Measurements from ENCODE around the gene PIK3CD. TPM values are rescaled to one million over a fixed set of nuclear protein-coding genes. Genes with fewer than 3 reads are reported as not detected.

PIK3CD gene
- total and polyA plus RNA-seq, 2 of the 4 experiments (the other 2 are of a cell fraction): 5.0 to 12.1 TPM

DNA sequence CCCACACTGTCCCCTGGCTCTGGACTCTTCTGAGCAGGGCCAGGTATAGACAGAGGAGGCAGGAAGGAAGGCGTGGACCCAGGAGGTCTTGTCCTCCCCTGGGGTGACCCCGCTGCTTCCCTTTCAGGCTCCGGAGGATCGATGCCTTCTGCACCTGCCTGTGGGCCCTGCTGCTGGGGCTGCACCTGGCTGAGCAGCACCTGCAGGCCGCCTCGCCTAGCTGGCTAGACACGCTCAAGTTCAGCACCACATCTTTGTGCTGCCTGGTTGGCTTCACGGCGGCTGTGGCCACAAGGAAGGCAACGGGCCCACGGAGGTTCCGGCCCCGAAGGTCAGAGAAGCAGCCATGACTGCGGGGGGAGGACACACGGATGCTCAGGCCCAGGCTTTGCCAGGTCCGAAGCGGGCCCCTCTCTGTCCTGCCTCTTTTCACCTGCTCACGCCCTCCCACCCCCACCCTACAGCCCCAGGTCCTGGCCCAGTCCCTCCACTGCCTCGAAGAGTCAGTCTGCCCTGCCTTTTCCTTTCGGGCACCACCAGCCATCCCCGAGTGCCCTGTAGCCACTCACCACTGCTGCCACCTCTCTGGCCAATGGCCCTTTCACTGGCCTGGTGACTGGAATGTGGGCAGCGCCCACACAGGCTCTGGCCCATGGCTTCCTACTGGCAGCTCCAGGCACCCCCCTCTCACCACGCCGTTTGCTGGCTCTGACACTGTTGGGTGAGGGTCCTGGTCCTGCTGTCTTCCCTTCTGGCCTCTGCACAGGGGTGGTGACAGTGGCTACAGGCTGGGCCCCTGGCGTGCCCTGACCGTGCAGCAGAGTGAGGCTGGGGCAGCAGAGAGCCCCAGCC is 49.4 kb upstream of the PIK3CD start (continued):
- TF ChIP-seq, protein P1, sequence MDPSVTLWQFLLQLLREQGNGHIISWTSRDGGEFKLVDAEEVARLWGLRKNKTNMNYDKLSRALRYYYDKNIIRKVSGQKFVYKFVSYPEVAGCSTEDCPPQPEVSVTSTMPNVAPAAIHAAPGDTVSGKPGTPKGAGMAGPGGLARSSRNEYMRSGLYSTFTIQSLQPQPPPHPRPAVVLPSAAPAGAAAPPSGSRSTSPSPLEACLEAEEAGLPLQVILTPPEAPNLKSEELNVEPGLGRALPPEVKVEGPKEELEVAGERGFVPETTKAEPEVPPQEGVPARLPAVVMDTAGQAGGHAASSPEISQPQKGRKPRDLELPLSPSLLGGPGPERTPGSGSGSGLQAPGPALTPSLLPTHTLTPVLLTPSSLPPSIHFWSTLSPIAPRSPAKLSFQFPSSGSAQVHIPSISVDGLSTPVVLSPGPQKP (IDR thresholded peaks at IDR 0.05; ENCODE audit: borderline replicate concordance, low read depth, low read length): no peak

DNA sequence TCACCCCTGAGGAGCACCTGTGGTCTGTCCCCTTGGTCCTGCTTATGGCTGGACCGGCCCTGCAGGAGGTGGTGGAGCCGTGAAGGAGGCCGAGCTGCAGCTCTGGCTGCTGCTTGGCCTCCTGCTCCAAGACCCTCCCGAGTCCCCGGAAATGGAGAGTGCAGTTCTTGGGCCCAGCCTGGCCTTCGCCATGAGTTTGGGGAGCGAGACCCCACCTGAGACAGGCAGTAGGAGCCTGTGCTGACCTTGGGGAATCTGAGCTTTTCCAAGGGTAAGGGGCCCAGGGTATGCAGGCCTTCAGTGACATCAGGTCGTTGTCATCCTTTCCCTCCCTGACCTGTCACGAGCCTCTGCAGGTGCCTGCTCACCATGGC is 48.8 kb upstream of the PIK3CD start:
- POLR2A ChIA-PET (ENCODE audit: unreplicated experiment): no interaction called here
- Histone ChIP-seq H4K8ac (ENCODE audit: low read depth in 2 of 2, low read length in 2 of 2) (no peak overlapping the region), H3K23ac (ENCODE audit: low read depth, low read length) (no peak overlapping the region), H4K5ac (ENCODE audit: low read depth, low read length) (no peak overlapping the region), H2AK9ac (replicated peaks; ENCODE audit: low read depth, low read length, poor library complexity) (peak overlapping the region; percentile 13), H3K9ac (ENCODE audit: low read depth, low read length) (no peak overlapping the region), H3K9me3 (ENCODE audit: control insufficient read depth, insufficient read depth, low read length) (no peaks in the 10 kb centered on the region), H3K27me3 (ENCODE audit: control insufficient read depth, insufficient read depth, low read length) (no peaks in the 10 kb centered on the region), H3K14ac (replicated peaks; ENCODE audit: low read depth, low read length) (no peak overlapping the region), H3K4me3 (ENCODE audit: insufficient read depth, low read depth, low read length) (no peak overlapping the region), H4K91ac (ENCODE audit: insufficient read depth, low read depth, low read length) (no peak overlapping the region), H3K36me3 (ENCODE audit: control insufficient read depth, insufficient read depth, low read length) (peaks cover 25% of the 10 kb centered on the region; the same call in 1 of the 2 replicates), H2BK5ac (ENCODE audit: low read depth, low read length, poor library complexity, severe bottlenecking) (no peak overlapping the region), H2AK5ac (ENCODE audit: low read depth, low read length) (no peak overlapping the region), H2BK120ac (ENCODE audit: low read depth, low read length) (no peak overlapping the region), H2AFZ (replicated peaks; ENCODE audit: low read length, poor library complexity) (no peak overlapping the region), H3K27ac (ENCODE audit: insufficient read depth, low read length) (no peak overlapping the region), H3K4ac (ENCODE audit: low read depth, low read length) (no peak overlapping the region), H3K4me1 (ENCODE audit: control insufficient read depth, insufficient read depth, low read length) (no peaks in the 10 kb centered on the region; the same call in 1 of the 2 replicates), H3K56ac (ENCODE audit: extremely low read depth, insufficient read depth, low read length) (no peak overlapping the region), H2BK20ac (ENCODE audit: low read depth, low read length) (no peak overlapping the region), H4K20me1 (ENCODE audit: insufficient read depth, low read length) (no peaks in the 10 kb centered on the region; the same call in 1 of the 2 replicates), H3K79me1 (ENCODE audit: low read depth in 1 of 2, low read length in 2 of 2) (no peaks in the 10 kb centered on the region), H3K18ac (ENCODE audit: low read depth, low read length) (no peak overlapping the region), H2BK15ac (ENCODE audit: low read depth, low read length) (no peak overlapping the region), H3K9me1 (ENCODE audit: insufficient read depth, low read length) (no peaks in the 10 kb centered on the region), H3K4me2 (ENCODE audit: low read depth, low read length) (no peak overlapping the region)
- ATAC-seq (ENCODE audit: low read depth): no peak
- no peak for DNase-seq
- WGBS, 2 experiments (ENCODE audit: extremely low coverage in 2 of 2, insufficient read length in 1 of 2): 95% methylated on average over 9 of the region's 9 CpGs; no CpG with 5 or more reads in 1 of the 2 experiments
- intact Hi-C loops (cut with micrococcal nuclease) (no loop called here), dilution Hi-C loops (cut with HindIII; ENCODE audit: low sequenced_read_pairs, unreplicated experiment) (no loop called here), in situ Hi-C loops (cut with MboI; ENCODE audit: low sequenced_read_pairs) (no loop called here)
- CTCF ChIA-PET: no interaction called here
- BruUV-seq (replicated peaks): no TSS peak
- TF ChIP-seq NFE2L2 (IDR thresholded peaks at IDR 0.05; ENCODE audit: low read depth, low read length) (no peak), BHLHE40 (IDR thresholded peaks at IDR 0.05; ENCODE audit: low read depth, low read length) (no peak), CEBPB (IDR thresholded peaks at IDR 0.05; ENCODE audit: low read depth, low read length) (no peak), POLR2A (IDR thresholded peaks at IDR 0.05; ENCODE audit: low read depth, low read length) (no peak), RAD21 (IDR thresholded peaks at IDR 0.05; ENCODE audit: low read length) (no peak), MAZ (IDR thresholded peaks at IDR 0.05; ENCODE audit: borderline replicate concordance, low read depth, low read length) (no peak), RCOR1 (IDR thresholded peaks at IDR 0.05; ENCODE audit: insufficient replicate concordance, low read length) (no peak), RFX5 (IDR thresholded peaks at IDR 0.05; ENCODE audit: low read depth, low read length) (no peak), MAFK (IDR thresholded peaks at IDR 0.05; ENCODE audit: low read depth, low read length) (no peak), CHD1 (IDR thresholded peaks at IDR 0.05; ENCODE audit: low read depth, low read length) (no peak)
- TF ChIP-seq, protein P2, sequence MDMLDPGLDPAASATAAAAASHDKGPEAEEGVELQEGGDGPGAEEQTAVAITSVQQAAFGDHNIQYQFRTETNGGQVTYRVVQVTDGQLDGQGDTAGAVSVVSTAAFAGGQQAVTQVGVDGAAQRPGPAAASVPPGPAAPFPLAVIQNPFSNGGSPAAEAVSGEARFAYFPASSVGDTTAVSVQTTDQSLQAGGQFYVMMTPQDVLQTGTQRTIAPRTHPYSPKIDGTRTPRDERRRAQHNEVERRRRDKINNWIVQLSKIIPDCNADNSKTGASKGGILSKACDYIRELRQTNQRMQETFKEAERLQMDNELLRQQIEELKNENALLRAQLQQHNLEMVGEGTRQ (IDR thresholded peaks at IDR 0.05; ENCODE audit: low read depth, low read length): no peak
- TF ChIP-seq, protein P3, sequence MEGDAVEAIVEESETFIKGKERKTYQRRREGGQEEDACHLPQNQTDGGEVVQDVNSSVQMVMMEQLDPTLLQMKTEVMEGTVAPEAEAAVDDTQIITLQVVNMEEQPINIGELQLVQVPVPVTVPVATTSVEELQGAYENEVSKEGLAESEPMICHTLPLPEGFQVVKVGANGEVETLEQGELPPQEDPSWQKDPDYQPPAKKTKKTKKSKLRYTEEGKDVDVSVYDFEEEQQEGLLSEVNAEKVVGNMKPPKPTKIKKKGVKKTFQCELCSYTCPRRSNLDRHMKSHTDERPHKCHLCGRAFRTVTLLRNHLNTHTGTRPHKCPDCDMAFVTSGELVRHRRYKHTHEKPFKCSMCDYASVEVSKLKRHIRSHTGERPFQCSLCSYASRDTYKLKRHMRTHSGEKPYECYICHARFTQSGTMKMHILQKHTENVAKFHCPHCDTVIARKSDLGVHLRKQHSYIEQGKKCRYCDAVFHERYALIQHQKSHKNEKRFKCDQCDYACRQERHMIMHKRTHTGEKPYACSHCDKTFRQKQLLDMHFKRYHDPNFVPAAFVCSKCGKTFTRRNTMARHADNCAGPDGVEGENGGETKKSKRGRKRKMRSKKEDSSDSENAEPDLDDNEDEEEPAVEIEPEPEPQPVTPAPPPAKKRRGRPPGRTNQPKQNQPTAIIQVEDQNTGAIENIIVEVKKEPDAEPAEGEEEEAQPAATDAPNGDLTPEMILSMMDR (conservative IDR thresholded peaks at IDR 0.05; ENCODE audit: low read depth, low read length): no peak

Data from IMR-90 (cell line).